Fibroblast of lung (primary cell): ENCODE measurements around the gene RNU1-2.

Experiments used
- EZH2 ChIP-seq: IDR thresholded peaks from 2 replicates; pipeline ENCODE4 v1.5.1; 2012; ENCODE audit warnings: low read length, control low read depth, mild to moderate bottlenecking; ENCODE audit errors: missing control alignments
- TF ChIP-seq, protein P1 (sequence below), 2 donors: IDR thresholded peaks in 1 of 2; conservative IDR thresholded peaks in 1 of 2; 1 replicate in 1 of 2; 2 replicates in 1 of 2; pipeline ENCODE4 v1.5.1; 2011 to 2012; ENCODE audit warnings: low read length in 2 of 2, control low read depth in 1 of 2, inconsistent platforms in 1 of 2, low read depth in 1 of 2, mild to moderate bottlenecking in 1 of 2

- TF ChIP-seq, protein P1, sequence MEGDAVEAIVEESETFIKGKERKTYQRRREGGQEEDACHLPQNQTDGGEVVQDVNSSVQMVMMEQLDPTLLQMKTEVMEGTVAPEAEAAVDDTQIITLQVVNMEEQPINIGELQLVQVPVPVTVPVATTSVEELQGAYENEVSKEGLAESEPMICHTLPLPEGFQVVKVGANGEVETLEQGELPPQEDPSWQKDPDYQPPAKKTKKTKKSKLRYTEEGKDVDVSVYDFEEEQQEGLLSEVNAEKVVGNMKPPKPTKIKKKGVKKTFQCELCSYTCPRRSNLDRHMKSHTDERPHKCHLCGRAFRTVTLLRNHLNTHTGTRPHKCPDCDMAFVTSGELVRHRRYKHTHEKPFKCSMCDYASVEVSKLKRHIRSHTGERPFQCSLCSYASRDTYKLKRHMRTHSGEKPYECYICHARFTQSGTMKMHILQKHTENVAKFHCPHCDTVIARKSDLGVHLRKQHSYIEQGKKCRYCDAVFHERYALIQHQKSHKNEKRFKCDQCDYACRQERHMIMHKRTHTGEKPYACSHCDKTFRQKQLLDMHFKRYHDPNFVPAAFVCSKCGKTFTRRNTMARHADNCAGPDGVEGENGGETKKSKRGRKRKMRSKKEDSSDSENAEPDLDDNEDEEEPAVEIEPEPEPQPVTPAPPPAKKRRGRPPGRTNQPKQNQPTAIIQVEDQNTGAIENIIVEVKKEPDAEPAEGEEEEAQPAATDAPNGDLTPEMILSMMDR (conservative IDR thresholded peaks at IDR 0.05 in 1 of 2, IDR thresholded peaks at IDR 0.05 in 1 of 2; ENCODE audit: low read depth in 1 of 2, low read length in 2 of 2) = no peak
- no peak for TF ChIP-seq EZH2
Observed at GRCh38 chr1:16904560-16905109, 8.9 kb downstream of the RNU1-2 start.
